SK-N-MC (cell line): ENCODE results near the gene F11.
"Not testable (repeated sequence)": the region's sequence is repeated elsewhere in the genome, so short reads cannot be mapped to it uniquely, and the experiment has no call there.

ENCODE experiments used
- DNase-seq: peaks from one replicate; pipeline ENCODE4 v3.0.0-alpha.2; 2011; ENCODE audit warnings: low read depth, low spot score
- H3K27ac ChIP-seq: fragments of 200-600 bp; sonication (generic); 2 replicates; pipeline ENCODE4 v1.5.1; 2016; ENCODE audit warnings: mixed run types
- H3K36me3 ChIP-seq: fragments of 200-600 bp; sonication (generic); 2 replicates; pipeline ENCODE4 v1.6.1; 2017; ENCODE audit warnings: antibody characterized with exemption, low read length, mixed read lengths; ENCODE audit not compliant: insufficient read depth
- H3K4me3 ChIP-seq: fragments of 200-600 bp; sonication (generic); 2 replicates; pipeline ENCODE4 v1.5.1; 2016
- H3K9ac ChIP-seq: fragments of 200-600 bp; sonication (generic); 2 replicates; pipeline ENCODE4 v1.8.0; 2017; ENCODE audit warnings: mixed run types, mixed read lengths; ENCODE audit not compliant: insufficient read length
- H3K9me3 ChIP-seq: fragments of 200-600 bp; sonication (generic); 2 replicates; pipeline ENCODE4 v1.6.1; 2017; ENCODE audit warnings: low read depth, mild to moderate bottlenecking, antibody characterized with exemption, low read length, moderate library complexity, mixed read lengths
- EZH2 ChIP-seq: fragments of 200-600 bp; sonication (generic); IDR thresholded peaks from one replicate; pipeline ENCODE4 v1.6.1; 2017; ENCODE audit warnings: antibody characterized with exemption
- FOXP2 ChIP-seq: optimal IDR thresholded peaks from 2 replicates; pipeline ENCODE3; 2011; ENCODE audit warnings: mild to moderate bottlenecking, moderate library complexity; ENCODE audit not compliant: insufficient read depth; ENCODE audit errors: extremely low read length, control extremely low read depth
- POLR2AphosphoS5 ChIP-seq: IDR thresholded peaks from 2 replicates; pipeline ENCODE4 v1.6.1; 2012; ENCODE audit warnings: mild to moderate bottlenecking, low read depth, low read length, borderline replicate concordance

Gene F11

GRCh38 chr4:186228514-186228894 is 37.5 kb upstream of the F11 start:
- DNase-seq, result no peak
- TF ChIP-seq EZH2, result no peak
- TF ChIP-seq FOXP2, result no peak
- no peak for TF ChIP-seq POLR2AphosphoS5
- H3K9me3 ChIP-seq, result no peaks in the 10 kb centered on the region
- no peak overlapping the region for H3K9ac ChIP-seq
- H3K36me3 ChIP-seq, result no peaks in the 10 kb centered on the region
- no peak overlapping the region for H3K4me3 ChIP-seq
- H3K27ac ChIP-seq, result no peak overlapping the region

DNA sequence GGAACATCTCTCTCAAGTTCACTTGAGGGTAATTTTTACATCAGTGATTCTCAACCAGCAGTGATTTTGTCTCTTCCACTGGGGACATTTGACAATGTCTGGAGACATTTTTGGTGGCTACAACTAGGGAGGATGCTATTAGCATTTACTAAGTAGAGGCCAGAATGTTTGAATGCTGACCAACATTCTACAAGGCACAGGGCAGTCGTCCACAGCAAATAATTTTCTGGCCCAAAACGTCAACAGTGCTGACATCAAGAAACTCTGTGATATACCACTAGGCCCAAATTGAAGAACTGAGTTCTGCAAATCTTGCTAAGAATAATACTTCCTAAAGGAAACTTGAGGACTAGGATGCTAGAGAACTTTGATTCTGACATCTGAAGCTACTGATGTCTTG is 31.6 kb upstream of the F11 start:
- Histone ChIP-seq H3K4me3 (no peak overlapping the region), H3K9ac (no peak overlapping the region), H3K9me3 (no peaks in the 10 kb centered on the region), H3K36me3 (no peaks in the 10 kb centered on the region), H3K27ac (no peak overlapping the region)
- no peak for DNase-seq
- TF ChIP-seq POLR2AphosphoS5, result no peak
- TF ChIP-seq EZH2, result no peak
- no peak for TF ChIP-seq FOXP2

DNA sequence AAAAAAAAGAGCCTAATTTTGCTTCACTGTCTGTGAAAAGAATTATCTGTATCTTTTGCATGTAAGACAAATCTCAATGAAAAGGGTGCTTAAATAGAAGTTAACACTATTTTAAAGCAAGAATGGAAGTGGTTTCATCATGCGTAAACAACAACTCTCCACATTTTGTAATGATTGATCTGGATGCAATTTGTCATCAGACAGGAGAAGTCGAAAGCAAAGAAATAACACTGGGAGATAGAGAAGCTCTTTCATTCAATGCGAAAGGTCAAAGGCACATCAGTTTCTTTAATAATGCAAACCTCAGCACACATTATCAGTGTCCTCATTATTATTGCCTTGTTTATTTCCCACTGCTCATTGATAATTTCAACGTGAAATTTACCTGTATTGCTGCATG is 29.9 kb upstream of the F11 start:
- DNase-seq, result no peak
- no peak overlapping the region for H3K9ac ChIP-seq
- no peak overlapping the region for H3K27ac ChIP-seq
- no peaks in the 10 kb centered on the region for H3K9me3 ChIP-seq
- no peaks in the 10 kb centered on the region for H3K36me3 ChIP-seq
- TF ChIP-seq POLR2AphosphoS5 (no peak), FOXP2 (no peak), EZH2 (no peak)
- H3K4me3 ChIP-seq, result no peak overlapping the region

GRCh38 chr4:186240452-186240847 is 25.5 kb upstream of the F11 start:
- TF ChIP-seq POLR2AphosphoS5, result no peak
- no peak for TF ChIP-seq EZH2
- TF ChIP-seq FOXP2, result no peak
- Histone ChIP-seq H3K4me3 (no peak overlapping the region), H3K36me3 (no peaks in the 10 kb centered on the region), H3K27ac (no peak overlapping the region), H3K9ac (no peak overlapping the region), H3K9me3 (no peaks in the 10 kb centered on the region)
- no peak for DNase-seq

DNA sequence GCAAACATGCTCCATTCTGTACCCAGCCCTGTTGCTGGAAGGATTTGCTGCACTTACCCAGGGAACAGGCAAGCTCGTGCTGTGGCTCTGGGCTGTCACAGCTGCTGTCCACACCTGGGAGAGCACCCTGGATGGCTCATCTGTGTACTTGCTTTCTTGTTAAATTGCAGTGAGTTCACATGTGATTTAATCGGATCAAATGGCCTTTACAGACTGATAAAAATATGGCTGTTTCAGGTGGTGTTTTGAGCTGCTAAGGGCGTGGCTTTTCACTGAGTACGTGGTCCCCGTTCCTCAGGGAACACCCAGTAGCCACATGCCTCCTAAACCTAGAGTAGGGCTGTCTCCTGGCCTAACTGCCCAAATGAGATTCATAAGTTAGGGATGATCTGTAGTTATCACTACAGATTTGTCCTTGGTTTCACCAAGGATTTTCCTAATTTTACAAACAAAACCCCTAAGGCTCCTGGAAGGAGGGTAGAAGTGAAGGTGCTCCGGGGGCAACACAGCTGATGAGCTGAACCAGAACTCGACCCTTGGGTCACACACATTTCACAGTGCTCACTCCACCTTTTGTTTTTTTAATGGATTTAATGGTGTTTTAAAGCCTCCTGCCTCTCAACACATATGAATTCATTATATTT is 25.0 kb upstream of the F11 start:
- no peak for TF ChIP-seq EZH2
- no peak for TF ChIP-seq POLR2AphosphoS5
- no peak for TF ChIP-seq FOXP2
- H3K27ac ChIP-seq, result no peak overlapping the region
- H3K9ac ChIP-seq, result no peak overlapping the region
- no peak overlapping the region for H3K4me3 ChIP-seq
- H3K36me3 ChIP-seq, result no peaks in the 10 kb centered on the region
- no peak for DNase-seq
- H3K9me3 ChIP-seq, result no peaks in the 10 kb centered on the region

DNA sequence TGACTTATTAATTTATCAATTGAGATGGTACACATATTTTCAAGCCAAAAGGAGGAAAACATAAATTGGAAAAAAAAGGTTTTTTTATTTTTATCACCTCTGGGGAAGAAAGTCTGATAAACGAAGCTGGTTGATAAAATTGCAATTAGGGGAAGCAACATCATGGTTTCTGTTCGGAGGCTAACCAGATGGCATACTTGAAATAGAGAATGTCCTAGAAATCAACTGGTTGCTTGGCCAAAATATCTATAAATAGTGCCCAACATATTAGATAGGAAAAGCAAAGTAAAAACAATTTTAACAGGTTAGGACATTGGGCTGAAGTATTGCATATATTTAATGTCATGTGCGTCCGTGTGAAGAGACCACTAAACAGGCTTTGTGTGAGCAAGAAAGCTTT is 24.4 kb upstream of the F11 start:
- Histone ChIP-seq H3K4me3 (no peak overlapping the region), H3K9me3 (no peaks in the 10 kb centered on the region), H3K9ac (no peak overlapping the region), H3K27ac (no peak overlapping the region), H3K36me3 (no peaks in the 10 kb centered on the region)
- TF ChIP-seq EZH2 (no peak), FOXP2 (no peak), POLR2AphosphoS5 (no peak)
- DNase-seq, result no peak

DNA sequence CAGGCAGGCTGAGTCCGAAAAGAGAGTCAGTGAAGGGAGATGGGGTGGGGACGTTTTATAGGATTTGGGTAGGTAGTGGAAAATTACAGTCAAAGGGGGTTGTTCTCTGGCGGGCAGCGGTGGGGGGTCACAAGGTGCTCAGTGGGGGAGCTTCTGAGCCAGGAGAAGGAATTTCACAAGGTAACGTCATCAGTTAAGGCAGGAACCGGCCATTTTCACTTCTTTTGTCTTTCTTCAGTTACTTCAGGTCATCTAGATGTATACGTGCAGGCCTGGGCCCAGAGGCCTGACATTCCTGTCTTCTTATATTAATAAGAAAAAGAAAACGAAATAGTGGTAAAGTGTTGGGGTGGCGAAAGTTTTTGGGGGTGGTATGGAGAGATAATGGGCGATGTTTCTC is 24.0 kb upstream of the F11 start:
- not testable (repeated sequence) for H3K9ac ChIP-seq, H3K27ac ChIP-seq, H3K36me3 ChIP-seq, DNase-seq, H3K9me3 ChIP-seq, H3K4me3 ChIP-seq

DNA sequence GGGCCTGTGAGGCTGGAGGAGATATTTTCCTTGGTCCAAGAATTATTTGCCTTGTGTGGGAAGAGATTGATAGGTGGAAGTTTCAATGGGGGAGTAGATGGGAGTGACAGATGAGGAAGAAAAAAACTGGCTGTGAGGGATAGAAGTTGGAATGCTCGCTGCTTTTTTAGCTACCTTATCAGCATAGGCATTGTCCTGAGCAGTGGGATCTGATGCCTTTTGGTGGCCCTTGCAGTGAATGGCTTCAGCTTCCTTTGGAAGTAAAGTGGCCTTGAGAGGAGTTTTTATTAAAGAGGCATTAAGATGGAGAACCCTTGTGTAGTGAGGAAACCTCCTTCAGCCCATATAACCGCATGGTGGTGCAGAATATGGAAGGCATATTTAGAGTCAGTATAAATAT is 22.7 kb upstream of the F11 start:
- H3K9me3 ChIP-seq, result no peaks in the 10 kb centered on the region
- TF ChIP-seq POLR2AphosphoS5 (no peak), FOXP2 (no peak)
- no peaks in the 10 kb centered on the region for H3K36me3 ChIP-seq
- no peak for DNase-seq
- no peak overlapping the region for H3K9ac ChIP-seq
- no peak overlapping the region for H3K27ac ChIP-seq
- H3K4me3 ChIP-seq, result no peak overlapping the region

DNA sequence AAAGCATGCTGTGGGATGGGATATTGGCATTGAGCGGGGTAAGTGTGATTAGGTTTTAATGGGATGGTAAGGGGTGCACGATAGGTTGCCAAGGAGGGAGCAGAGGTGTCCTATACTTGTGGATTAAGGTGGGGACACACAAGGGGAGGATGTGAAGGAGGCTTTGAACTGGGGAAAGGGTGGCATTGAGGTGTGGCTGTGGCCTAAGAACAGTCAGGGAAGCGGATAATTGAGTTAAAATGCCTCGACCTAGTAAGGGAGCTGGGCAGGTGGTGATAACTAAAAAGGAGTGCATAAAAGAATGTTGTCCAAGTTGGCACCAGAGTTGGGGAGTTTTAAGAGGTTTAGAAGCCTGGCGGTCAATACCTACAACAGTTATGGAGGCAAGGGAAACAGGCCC is 21.2 kb upstream of the F11 start:
- H3K9ac ChIP-seq, result no peak overlapping the region
- DNase-seq, result no peak
- TF ChIP-seq POLR2AphosphoS5 (no peak), FOXP2 (no peak), EZH2 (no peak)
- no peaks in the 10 kb centered on the region for H3K36me3 ChIP-seq
- no peak overlapping the region for H3K27ac ChIP-seq
- H3K9me3 ChIP-seq, result no peaks in the 10 kb centered on the region
- no peak overlapping the region for H3K4me3 ChIP-seq

GRCh38 chr4:186247062-186247752 is 18.8 kb upstream of the F11 start:
- H3K4me3 ChIP-seq, H3K9ac ChIP-seq, H3K36me3 ChIP-seq, H3K27ac ChIP-seq, DNase-seq, H3K9me3 ChIP-seq: not testable (repeated sequence)
